Natural killer cell (primary cell): Measurements from ENCODE around the gene STUB1. TPM values are rescaled to one million over a fixed set of nuclear protein-coding genes. Genes with fewer than 3 reads are reported as not detected.

ENCODE experiments used
- ATAC-seq, 3 donors: fragments of 150-1000 bp in 2 of 3; fragments of 200-7000 bp in 1 of 3; cut with Tn5 transposase; 1 replicate in 1 of 3; 2 replicates in 2 of 3; pipeline ENCODE4 v1.10.0; 2021; ENCODE audit warnings: mild to moderate bottlenecking in 2 of 3, moderate library complexity in 2 of 3
- DNase-seq, 2 donors: peaks; one replicate each; pipeline versions ENCODE4 v3.0.0 to v3.0.0-alpha.2; 2013 to 2021; ENCODE audit warnings: mixed read lengths in 1 of 2
- H3K27ac ChIP-seq: one replicate; pipeline ENCODE4 v1.5.1; 2013; ENCODE audit warnings: mild to moderate bottlenecking, low read length
- H3K27me3 ChIP-seq: one replicate; pipeline ENCODE4 v1.6.1; 2013; ENCODE audit warnings: low read length; ENCODE audit not compliant: control insufficient read depth, insufficient read depth
- H3K36me3 ChIP-seq: one replicate; pipeline ENCODE4 v1.6.1; 2013; ENCODE audit warnings: low read length; ENCODE audit not compliant: control insufficient read depth, insufficient read depth
- H3K4me1 ChIP-seq: one replicate; pipeline ENCODE4 v1.6.1; 2013; ENCODE audit warnings: low read length; ENCODE audit not compliant: control insufficient read depth, insufficient read depth
- H3K4me3 ChIP-seq: one replicate; pipeline ENCODE4 v1.5.1; 2013; ENCODE audit warnings: low read length
- H3K9me3 ChIP-seq: one replicate; pipeline ENCODE4 v1.6.1; 2013; ENCODE audit warnings: low read length; ENCODE audit not compliant: control insufficient read depth, insufficient read depth
- H3K27ac Mint-ChIP-seq, 2 donors: one replicate each; pipeline ENCODE4 v1.8.0; 2022; ENCODE audit warnings: mild to moderate bottlenecking in 2 of 2, mixed read lengths in 2 of 2, moderate library complexity in 1 of 2
- H3K27me3 Mint-ChIP-seq, 2 donors: one replicate each; pipeline ENCODE4 v1.8.0; 2022; ENCODE audit warnings: low read depth in 2 of 2, mixed read lengths in 2 of 2
- H3K36me3 Mint-ChIP-seq: one replicate; pipeline ENCODE4 v1.8.0; 2022; ENCODE audit warnings: mixed read lengths
- H3K4me1 Mint-ChIP-seq, 2 donors: one replicate each; pipeline ENCODE4 v1.8.0; 2022; ENCODE audit warnings: mixed read lengths in 2 of 2
- H3K4me3 Mint-ChIP-seq: one replicate; pipeline ENCODE4 v1.8.0; 2022; ENCODE audit warnings: mild to moderate bottlenecking, moderate library complexity, mixed read lengths
- H3K9me3 Mint-ChIP-seq, 2 donors: one replicate each; pipeline ENCODE4 v1.8.0; 2022; ENCODE audit warnings: mixed read lengths in 2 of 2
- WGBS: methylation state at CpG from one replicate; pipeline ENCODE4 v1.1.7; 2013; ENCODE audit warnings: missing lambda C conversion rate; ENCODE audit not compliant: insufficient coverage; 5-methylcytosine and 5-hydroxymethylcytosine counted together
- intact Hi-C: fragments of 100-400 bp; cut with micrococcal nuclease; formaldehyde crosslinking; loops from one replicate; pipeline ENCODE4 v1.14.2; 2022
- total RNA-seq, 4 donors: library from RNA; stranded (reverse); fragments of 120-200 nt in 1 of 4; gene quantifications; one replicate each; pipeline versions ENCODE4 v1.2.3 to v1.2.4, GENCODE V29; 2013 to 2022
- TF ChIP-seq, protein P1 (sequence below): fragments of 200-600 bp; IDR thresholded peaks from one replicate; pipeline ENCODE4 v1.8.0; 2022; ENCODE audit warnings: antibody characterized with exemption

STUB1 gene
- total RNA-seq, 3 donors from 2014 or later (not counting 1 experiment from before 2014, with no cell fraction given) = 89.5 to 95.4 (median 93.5) TPM

DNA sequence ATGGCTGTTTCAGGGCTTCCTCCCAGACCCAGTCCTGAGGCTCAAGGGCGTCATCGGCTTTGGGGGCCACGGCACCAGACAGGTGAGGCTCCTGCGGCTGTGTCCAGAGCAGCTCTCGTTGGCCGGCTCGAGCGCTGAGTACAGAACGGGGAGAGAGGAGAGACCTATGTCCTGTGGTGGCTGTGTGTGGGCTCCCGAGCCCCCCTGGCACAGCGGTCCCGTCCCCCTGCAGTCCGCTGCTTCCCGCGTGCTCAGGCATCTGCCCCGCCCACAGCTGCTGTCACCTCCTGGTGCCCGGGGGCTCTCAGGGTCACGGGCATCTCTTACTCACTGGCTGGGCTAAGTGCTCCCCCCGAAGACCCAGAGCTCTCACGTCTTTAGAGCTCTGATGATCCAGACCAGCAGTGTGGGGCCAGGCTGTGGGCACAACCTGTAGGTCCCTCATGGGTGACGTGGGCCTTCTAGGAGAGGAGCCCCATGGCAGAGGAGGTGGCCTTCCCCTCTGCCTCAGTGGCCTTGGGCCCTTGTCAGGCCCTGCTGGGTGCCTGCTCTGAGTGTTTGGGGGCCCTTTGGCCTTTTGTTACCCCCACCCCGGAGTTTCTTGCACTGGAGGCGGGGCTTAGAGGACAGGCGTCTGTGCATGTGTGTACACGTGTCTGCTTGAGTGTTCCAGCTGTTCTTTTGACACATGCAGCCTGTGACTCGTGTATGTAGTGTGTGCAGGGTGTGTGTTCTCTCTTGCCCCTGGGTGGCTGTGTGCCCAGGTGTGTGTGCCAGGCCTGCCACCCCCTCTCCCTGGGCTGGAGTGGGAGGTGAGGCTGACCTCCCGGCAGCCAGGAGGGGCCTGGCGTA, 27.5 kb upstream of the STUB1 start:
- TF ChIP-seq, protein P1, sequence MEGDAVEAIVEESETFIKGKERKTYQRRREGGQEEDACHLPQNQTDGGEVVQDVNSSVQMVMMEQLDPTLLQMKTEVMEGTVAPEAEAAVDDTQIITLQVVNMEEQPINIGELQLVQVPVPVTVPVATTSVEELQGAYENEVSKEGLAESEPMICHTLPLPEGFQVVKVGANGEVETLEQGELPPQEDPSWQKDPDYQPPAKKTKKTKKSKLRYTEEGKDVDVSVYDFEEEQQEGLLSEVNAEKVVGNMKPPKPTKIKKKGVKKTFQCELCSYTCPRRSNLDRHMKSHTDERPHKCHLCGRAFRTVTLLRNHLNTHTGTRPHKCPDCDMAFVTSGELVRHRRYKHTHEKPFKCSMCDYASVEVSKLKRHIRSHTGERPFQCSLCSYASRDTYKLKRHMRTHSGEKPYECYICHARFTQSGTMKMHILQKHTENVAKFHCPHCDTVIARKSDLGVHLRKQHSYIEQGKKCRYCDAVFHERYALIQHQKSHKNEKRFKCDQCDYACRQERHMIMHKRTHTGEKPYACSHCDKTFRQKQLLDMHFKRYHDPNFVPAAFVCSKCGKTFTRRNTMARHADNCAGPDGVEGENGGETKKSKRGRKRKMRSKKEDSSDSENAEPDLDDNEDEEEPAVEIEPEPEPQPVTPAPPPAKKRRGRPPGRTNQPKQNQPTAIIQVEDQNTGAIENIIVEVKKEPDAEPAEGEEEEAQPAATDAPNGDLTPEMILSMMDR = no peak
- Mint-ChIP-seq H3K27me3 (no peaks in the 10 kb centered on the region), H3K9me3 (no peaks in the 10 kb centered on the region), H3K4me3 (no peak overlapping the region), H3K27ac (no peak overlapping the region), H3K36me3 (no peaks in the 10 kb centered on the region), H3K4me1 (peaks cover 0 to 9% of the 10 kb centered on the region in 2 donors)
- ATAC-seq (no peak), DNase-seq (no peak)
- Histone ChIP-seq H3K4me1 (peaks cover 20% of the 10 kb centered on the region), H3K27ac (no peak overlapping the region), H3K4me3 (no peak overlapping the region), H3K36me3 (no peaks in the 10 kb centered on the region), H3K9me3 (no peaks in the 10 kb centered on the region), H3K27me3 (no peaks in the 10 kb centered on the region)
- 95% methylated on average over 28 of the region's 28 CpGs for WGBS
- intact Hi-C loops = no loop called here

DNA sequence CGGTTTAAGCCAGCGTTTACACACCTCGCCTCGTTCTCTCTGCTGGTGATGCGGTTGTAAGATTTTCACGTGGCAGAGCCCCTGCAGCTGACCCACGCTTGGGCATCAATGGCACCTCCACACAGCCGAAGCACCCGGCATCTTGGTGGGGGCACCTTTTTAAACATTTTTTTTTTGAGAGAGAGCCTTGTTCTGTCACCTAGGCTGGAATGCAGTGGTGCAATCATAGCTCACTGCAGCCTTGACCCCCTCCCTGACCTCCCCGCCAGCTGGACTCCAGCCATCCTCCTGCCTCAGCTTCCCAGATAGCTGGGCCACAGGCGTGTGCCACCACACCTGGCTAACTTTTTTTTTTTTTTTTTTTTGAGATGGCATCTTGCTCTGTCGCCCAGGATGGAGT, 26.2 kb upstream of the STUB1 start:
- Mint-ChIP-seq H3K4me3 (no peak overlapping the region), H3K27ac (no peak overlapping the region), H3K9me3 (no peaks in the 10 kb centered on the region), H3K27me3 (no peaks in the 10 kb centered on the region), H3K36me3 (no peaks in the 10 kb centered on the region), H3K4me1 (peaks cover 0 to 4% of the 10 kb centered on the region in 2 donors)
- Histone ChIP-seq H3K9me3 (no peaks in the 10 kb centered on the region), H3K36me3 (no peaks in the 10 kb centered on the region), H3K27me3 (no peaks in the 10 kb centered on the region), H3K4me3 (no peak overlapping the region), H3K27ac (no peak overlapping the region), H3K4me1 (peaks cover 8% of the 10 kb centered on the region)
- TF ChIP-seq, protein P1 = no peak
- no peak for DNase-seq
- intact Hi-C loops = no loop called here
- 97% methylated on average over 11 of the region's 12 CpGs for WGBS
- no peak for ATAC-seq

DNA sequence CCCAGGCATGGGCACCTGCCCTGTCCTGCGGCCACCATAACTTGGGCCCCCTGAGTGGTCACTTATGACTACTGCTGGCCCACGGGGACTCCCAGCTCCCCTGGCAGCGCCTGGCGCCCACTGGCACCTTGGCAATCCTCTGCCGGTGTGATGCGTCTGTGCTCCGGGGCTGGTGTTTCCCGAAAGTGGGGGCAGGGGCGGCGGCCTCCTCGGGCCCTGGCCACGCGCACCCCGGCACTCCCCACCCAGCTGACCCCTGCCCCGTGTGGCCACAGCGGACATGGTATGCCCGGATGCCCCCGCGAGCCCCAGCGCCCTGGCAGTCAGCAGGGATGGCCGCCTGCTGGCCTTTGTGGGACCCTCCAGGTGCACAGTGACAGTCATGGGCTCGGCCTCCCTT, 22.7 kb upstream of the STUB1 start:
- intact Hi-C loops = no loop called here
- Histone ChIP-seq H3K4me3 (no peak overlapping the region), H3K36me3 (no peaks in the 10 kb centered on the region), H3K27me3 (no peaks in the 10 kb centered on the region), H3K4me1 (peaks cover 18% of the 10 kb centered on the region), H3K9me3 (no peaks in the 10 kb centered on the region), H3K27ac (no peak overlapping the region)
- Mint-ChIP-seq H3K36me3 (no peaks in the 10 kb centered on the region), H3K27ac (no peak overlapping the region), H3K27me3 (no peaks in the 10 kb centered on the region), H3K4me3 (no peak overlapping the region), H3K9me3 (no peaks in the 10 kb centered on the region), H3K4me1 (peaks cover 4 to 13% of the 10 kb centered on the region in 2 donors)
- TF ChIP-seq, protein P1 = no peak
- ATAC-seq (no peak), DNase-seq (no peak)
- WGBS = 97% methylated on average over 22 of the region's 22 CpGs
